Skeletal muscle tissue (tissue), 4 donors: ENCODE measurements around the gene FAM3B. TPM values are rescaled to one million over a fixed set of nuclear protein-coding genes. Genes with fewer than 3 reads are reported as not detected.
"Not testable (repeated sequence)": the region's sequence is repeated elsewhere in the genome, so short reads cannot be mapped to it uniquely, and the experiment has no call there.

Experiments
- H3K27ac ChIP-seq: one replicate; pipeline ENCODE4 v1.7.0; 2013; ENCODE audit warnings: mild to moderate bottlenecking, low read depth, low read length, inconsistent platforms
- H3K27me3 ChIP-seq, 3 donors: one replicate each; pipeline ENCODE4 v1.7.0; 2013; ENCODE audit warnings: low read length in 3 of 3; ENCODE audit not compliant: control insufficient read depth in 3 of 3, insufficient read depth in 3 of 3
- H3K36me3 ChIP-seq, 3 donors: one replicate each; pipeline ENCODE4 v1.7.0; 2013; ENCODE audit warnings: low read length in 3 of 3; ENCODE audit not compliant: control insufficient read depth in 3 of 3, insufficient read depth in 3 of 3
- H3K4me1 ChIP-seq, 3 donors: one replicate each; pipeline ENCODE4 v1.7.0; 2013; ENCODE audit warnings: low read length in 3 of 3, mild to moderate bottlenecking in 3 of 3; ENCODE audit not compliant: control insufficient read depth in 3 of 3, insufficient read depth in 3 of 3
- H3K4me3 ChIP-seq, 3 donors: one replicate each; pipeline ENCODE4 v1.7.0; 2013; ENCODE audit warnings: low read length in 3 of 3
- H3K9ac ChIP-seq, 3 donors: one replicate each; pipeline ENCODE4 v1.7.0; 2013; ENCODE audit warnings: low read length in 3 of 3, mild to moderate bottlenecking in 3 of 3, moderate library complexity in 2 of 3, low read depth in 1 of 3
- H3K9me3 ChIP-seq, 3 donors: one replicate each; pipeline ENCODE4 v1.7.0; 2013; ENCODE audit warnings: low read length in 3 of 3; ENCODE audit not compliant: control insufficient read depth in 3 of 3
- total RNA-seq: library from RNA; depleted of rRNA; stranded (reverse); fragments of >200 nt; gene quantifications from one replicate; pipeline ENCODE4 v1.2.3, GENCODE V29; 2014
- donor health status: Osteomylitis.

The FAM3B gene
- total RNA-seq, 1 donor from 2014 or later: not detected

GRCh38 chr21:41290106-41290799 lies 26.3 kb upstream of the FAM3B start:
- no peaks in the 10 kb centered on the region for H3K36me3 ChIP-seq
- H3K27ac ChIP-seq: no peak overlapping the region
- H3K27me3 ChIP-seq: peaks cover 17 to 23% (median 21%) of the 10 kb centered on the region in 3 donors
- no peak overlapping the region for H3K4me3 ChIP-seq
- H3K4me1 ChIP-seq: no peaks in the 10 kb centered on the region
- no peaks in the 10 kb centered on the region for H3K9me3 ChIP-seq
- no peak overlapping the region for H3K9ac ChIP-seq

- Histone ChIP-seq H3K4me3 (no peak overlapping the region), H3K9ac (no peak overlapping the region), H3K9me3 (no peaks in the 10 kb centered on the region), H3K27ac (no peak overlapping the region), H3K36me3 (no peaks in the 10 kb centered on the region), H3K4me1 (no peaks in the 10 kb centered on the region), H3K27me3 (peaks cover 17 to 29% (median 24%) of the 10 kb centered on the region in 3 donors)
Measured at GRCh38 chr21:41294548-41295231, 21.9 kb upstream of the FAM3B start.

GRCh38 chr21:41295721-41296254 lies 20.8 kb upstream of the FAM3B start:
- no peak overlapping the region for H3K9ac ChIP-seq
- H3K4me1 ChIP-seq: no peaks in the 10 kb centered on the region
- H3K36me3 ChIP-seq: no peaks in the 10 kb centered on the region
- H3K27ac ChIP-seq: no peak overlapping the region
- no peak overlapping the region for H3K4me3 ChIP-seq
- peaks cover 17 to 20% (median 19%) of the 10 kb centered on the region in 3 donors for H3K27me3 ChIP-seq
- no peaks in the 10 kb centered on the region for H3K9me3 ChIP-seq

DNA sequence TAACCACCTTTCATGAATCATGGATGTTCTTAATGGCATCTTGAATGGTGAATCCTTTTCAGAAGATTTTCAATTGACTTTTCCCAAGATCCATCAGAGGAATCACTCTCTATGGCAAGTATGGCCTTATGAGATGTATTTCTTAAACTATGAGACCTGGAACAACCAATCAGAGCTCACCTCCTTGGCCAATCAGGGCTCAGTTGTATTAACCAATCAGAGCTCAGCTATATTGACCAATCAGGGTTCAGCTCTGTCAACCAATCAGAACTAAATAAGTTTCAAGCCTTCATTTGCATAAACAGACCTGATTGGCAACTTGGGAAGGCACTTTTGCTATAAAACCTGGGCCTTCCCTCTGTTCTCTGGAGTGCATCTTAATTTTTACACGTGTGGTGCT lies 13.6 kb upstream of the FAM3B start:
- no peaks in the 10 kb centered on the region for H3K27me3 ChIP-seq
- no peak overlapping the region for H3K27ac ChIP-seq
- H3K4me1 ChIP-seq: no peaks in the 10 kb centered on the region
- H3K36me3 ChIP-seq: no peaks in the 10 kb centered on the region
- H3K9me3 ChIP-seq: peaks cover 0 to 2% (median 2%) of the 10 kb centered on the region in 3 donors
- no peak overlapping the region for H3K4me3 ChIP-seq
- H3K9ac ChIP-seq: no peak overlapping the region

DNA sequence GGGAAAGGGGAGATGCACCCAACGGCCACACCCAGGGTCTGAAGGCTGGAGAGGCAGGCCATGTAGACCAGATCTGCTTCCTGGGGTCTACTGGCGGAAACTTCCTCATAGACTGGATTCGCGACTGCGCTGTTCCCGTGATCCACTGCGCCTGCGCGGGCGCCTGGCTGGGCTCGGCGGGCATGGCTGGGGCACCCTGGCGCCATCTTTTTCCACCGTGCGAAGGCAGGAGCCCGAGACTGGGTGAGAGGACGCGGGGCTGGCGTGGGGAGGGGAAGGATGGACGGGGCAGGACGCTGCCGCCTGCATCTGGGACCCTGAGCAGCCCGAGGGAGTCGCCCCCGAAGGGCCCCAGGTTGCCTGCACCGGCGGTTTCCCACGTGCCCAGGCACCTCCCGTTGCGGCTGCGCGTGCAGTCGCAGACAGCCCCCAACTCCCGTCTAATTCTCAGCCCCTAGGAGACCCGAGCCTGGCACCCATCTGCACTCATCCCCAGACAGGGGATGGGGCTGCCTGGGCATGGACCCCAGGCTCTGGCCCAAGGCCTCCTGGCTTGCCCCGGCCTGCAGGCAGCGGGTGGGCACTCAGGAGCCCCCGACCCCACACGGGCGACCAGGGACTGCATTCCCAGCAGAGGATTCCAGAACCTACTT lies 12.4 kb upstream of the FAM3B start:
- H3K4me1 ChIP-seq: no peaks in the 10 kb centered on the region
- no peak overlapping the region for H3K9ac ChIP-seq
- peaks cover 0 to 2% (median 2%) of the 10 kb centered on the region in 3 donors for H3K9me3 ChIP-seq
- H3K27me3 ChIP-seq: no peaks in the 10 kb centered on the region
- no peaks in the 10 kb centered on the region for H3K36me3 ChIP-seq
- no peak overlapping the region for H3K4me3 ChIP-seq
- no peak overlapping the region for H3K27ac ChIP-seq

DNA sequence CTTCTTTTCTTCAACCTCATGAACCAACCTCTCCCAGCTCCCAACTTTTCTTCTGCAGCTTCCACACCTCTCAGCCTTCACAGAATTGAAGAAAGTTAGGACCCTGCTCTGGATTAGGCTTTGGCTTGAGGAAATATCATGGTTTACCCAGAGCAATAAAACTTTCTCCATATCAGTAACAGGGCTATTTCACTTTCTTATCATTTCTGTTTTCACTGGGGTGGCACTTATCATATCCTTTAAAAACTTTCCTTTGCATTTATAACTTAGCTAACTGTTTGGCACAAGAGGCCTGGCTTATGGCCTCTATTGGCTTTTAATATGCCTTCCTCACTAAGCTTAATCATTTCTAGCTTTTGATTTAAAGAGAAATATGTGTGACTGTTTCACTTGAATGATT lies 9.4 kb upstream of the FAM3B start:
- no peak overlapping the region for H3K4me3 ChIP-seq
- H3K4me1 ChIP-seq: no peaks in the 10 kb centered on the region
- H3K9ac ChIP-seq: no peak overlapping the region
- no peaks in the 10 kb centered on the region for H3K36me3 ChIP-seq
- peaks cover 0 to 13% (median 4%) of the 10 kb centered on the region in 3 donors for H3K27me3 ChIP-seq
- H3K27ac ChIP-seq: no peak overlapping the region
- H3K9me3 ChIP-seq: peaks cover 0 to 1% (median 0%) of the 10 kb centered on the region in 3 donors

DNA sequence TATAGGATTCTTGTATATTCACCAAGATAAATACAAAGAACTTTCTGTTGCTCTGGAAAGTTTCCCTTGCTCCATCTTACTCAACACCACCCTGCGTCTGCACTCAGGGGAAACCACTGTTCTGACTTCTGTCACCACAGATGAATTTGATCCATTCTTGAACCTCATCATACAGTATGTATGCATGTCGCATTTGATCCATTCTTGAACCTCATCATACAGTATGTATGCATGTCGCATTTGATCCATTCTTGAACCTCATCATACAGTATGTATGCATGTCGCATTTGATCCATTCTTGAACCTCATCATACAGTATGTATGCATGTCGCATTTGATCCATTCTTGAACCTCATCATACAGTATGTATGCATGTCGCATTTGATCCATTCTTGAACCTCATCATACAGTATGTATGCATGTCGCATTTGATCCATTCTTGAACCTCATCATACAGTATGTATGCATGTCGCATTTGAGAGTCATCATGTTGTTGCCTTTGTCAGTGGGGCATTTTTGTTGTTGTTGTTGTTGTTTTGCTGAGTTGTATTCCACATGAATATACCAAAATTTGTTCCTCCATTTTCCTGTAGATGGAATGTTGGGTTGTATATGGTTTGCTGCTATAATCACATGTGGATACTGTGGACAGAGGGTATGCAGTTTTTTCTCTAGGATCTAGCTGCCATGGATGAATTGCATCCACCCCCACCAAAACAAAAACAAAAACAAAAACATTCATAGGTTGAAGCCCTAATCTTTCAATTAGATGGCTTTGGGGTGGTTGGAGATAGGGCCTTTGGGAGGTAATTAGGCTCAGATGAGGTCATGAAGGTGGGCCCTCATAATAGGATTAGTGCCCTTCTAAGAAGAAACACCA lies 3.1 kb upstream of the FAM3B start:
- H3K4me1 ChIP-seq, H3K9me3 ChIP-seq, H3K27ac ChIP-seq, H3K9ac ChIP-seq, H3K4me3 ChIP-seq, H3K36me3 ChIP-seq: not testable (repeated sequence)
- H3K27me3 ChIP-seq: peaks cover 11 to 40% (median 23%) of the 10 kb centered on the region in 3 donors

- peaks cover 11 to 33% (median 19%) of the 10 kb centered on the region in 3 donors for H3K27me3 ChIP-seq
- peaks cover 0 to 5% (median 3%) of the 10 kb centered on the region in 3 donors for H3K4me1 ChIP-seq
- no peak overlapping the region for H3K9ac ChIP-seq
- no peaks in the 10 kb centered on the region for H3K36me3 ChIP-seq
- H3K9me3 ChIP-seq: no peaks in the 10 kb centered on the region
- no peak overlapping the region for H3K4me3 ChIP-seq
- no peak overlapping the region for H3K27ac ChIP-seq
Measured at GRCh38 chr21:41315726-41316125, 875 bp upstream of the FAM3B start.

- Histone ChIP-seq H3K27ac (no peak overlapping the region), H3K4me1 (peaks cover 0 to 5% (median 3%) of the 10 kb centered on the region in 3 donors), H3K9ac (no peak overlapping the region), H3K36me3 (no peaks in the 10 kb centered on the region), H3K9me3 (no peaks in the 10 kb centered on the region), H3K27me3 (peaks cover 11 to 34% (median 19%) of the 10 kb centered on the region in 3 donors), H3K4me3 (no peak overlapping the region)
Measured at GRCh38 chr21:41317063-41317392, 427 bp downstream of the FAM3B start.
